GM21447 (cell line): ENCODE results near the gene KRT5.
"Not testable (repeated sequence)": the region's sequence is repeated elsewhere in the genome, so short reads cannot be mapped to it uniquely, and the experiment has no call there.

Experiments
- ATAC-seq: cut with Tn5 transposase; IDR thresholded peaks from one replicate; pipeline ENCODE4 v1.9.1; 2021; ENCODE audit not compliant: unreplicated experiment

Gene KRT5

DNA sequence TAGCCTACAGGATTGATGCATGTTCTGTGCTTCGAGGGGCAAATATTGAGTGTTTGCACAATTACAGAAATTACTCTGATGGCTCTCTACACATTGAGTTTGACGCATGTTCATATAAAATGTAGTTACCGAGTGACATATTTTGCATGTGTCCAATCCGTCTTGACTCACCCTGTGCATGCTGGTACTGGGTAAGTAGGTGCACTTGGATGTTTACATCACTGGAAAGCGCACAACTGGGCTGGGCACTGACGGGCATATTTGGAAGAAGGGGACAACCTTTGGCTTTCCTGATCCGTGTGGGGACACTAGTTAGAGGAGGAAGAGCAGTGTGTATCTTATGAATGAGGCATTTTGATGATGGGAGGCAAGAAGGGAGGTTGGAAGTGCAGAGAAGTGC, 22.2 kb downstream of the KRT5 start:
- no peak for ATAC-seq

DNA sequence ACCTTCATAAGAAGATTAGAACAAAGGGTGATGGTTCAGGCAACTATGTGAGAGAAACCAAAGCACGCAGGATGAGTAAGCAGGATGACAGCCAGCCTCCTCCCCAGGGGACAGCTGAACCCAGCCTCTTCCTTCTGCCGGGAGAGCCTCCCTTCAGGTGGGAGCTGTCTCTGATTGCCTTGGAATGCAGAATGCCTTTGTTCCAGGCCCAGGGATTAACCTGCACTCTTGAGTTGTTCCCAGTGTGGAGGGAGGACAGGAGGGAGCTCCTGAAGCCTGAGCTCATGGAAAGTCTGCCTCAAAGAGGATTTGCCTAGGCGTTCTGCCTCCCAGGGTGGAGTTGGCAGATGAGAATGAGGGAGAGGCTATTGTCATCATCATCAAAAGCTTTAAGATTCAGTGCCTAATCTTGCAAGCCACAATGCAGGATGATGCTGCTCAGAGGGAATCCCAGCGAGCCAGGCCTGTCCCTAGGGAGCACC, 23.6 kb downstream of the KRT5 start:
- ATAC-seq: no peak

DNA sequence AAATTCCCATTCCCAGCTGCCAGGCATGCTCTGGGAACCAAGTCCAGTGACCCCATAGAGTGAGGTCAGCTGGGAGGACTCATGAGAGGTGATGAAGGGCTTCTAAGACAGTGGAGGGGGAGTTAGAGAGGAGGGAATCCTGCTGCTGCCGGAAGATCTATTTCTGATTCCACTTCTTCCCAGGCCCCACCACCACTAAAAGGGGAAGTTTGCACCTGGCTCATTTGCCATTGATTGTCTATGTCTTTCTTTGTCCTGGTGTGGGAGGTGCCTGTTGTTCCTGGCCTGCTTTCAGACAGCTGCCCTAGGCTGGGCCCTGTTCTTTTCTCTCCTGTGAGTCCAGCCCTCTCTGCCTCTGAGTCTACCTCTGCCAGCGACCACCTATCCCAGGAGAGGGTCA, 24.1 kb downstream of the KRT5 start:
- ATAC-seq: no peak

DNA sequence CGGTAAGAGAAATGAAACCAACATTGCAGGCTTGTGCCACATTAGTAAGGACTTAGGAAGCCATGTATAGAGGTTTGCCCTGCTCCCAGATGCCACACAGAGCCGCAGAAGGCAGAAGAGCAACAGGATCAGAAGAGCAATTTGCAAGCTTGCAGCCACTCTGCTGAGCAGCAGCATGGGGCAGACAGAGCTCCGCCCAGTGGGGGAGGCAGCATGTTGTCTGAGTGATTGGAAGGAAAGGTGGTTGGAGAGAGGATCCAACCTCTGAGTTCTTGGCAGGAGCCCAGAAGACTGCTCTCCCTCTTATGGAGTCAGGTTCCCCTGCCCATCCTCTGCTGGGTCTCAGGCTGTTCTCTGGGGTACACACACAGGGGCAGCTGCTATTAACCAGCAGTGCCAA, 24.8 kb downstream of the KRT5 start:
- ATAC-seq: no peak

DNA sequence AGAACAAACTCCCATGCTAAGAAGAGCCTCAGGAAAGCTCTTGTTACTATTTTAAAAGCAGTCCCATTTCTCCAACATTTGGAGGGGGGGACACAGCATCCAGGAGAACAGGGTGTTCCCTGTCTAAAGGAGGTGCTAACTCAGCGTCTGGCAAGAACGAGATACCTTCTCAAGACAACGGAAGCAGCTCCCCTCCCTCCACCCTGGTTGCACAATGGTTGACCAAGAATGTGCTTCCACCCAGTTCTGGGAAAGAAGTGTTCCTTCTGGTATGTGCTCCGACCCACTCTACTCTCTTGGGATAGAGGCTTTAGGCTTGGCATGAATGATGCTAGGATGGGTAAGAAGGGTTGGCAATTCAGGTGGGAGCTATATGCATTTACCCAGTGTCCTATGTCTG, 25.7 kb downstream of the KRT5 start:
- no peak for ATAC-seq

DNA sequence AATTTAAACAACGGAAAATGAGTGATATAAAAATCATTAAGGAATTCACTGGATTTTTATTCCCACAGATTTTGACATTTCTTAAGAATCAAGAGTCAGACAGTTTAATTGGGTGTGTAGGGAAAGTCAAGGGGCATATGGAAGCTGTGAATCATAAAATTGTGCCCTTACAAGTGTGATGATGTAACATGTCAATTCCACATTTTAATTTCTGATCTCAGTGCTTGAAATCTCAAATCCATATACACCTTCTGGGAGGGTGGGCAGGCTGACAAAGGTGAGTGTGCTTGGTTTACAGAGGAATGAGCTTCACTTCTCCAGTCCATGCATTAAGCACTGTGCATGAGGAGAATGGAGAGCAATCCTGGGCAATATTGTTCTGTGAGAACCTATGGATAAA, 26.1 kb downstream of the KRT5 start:
- no peak for ATAC-seq

DNA sequence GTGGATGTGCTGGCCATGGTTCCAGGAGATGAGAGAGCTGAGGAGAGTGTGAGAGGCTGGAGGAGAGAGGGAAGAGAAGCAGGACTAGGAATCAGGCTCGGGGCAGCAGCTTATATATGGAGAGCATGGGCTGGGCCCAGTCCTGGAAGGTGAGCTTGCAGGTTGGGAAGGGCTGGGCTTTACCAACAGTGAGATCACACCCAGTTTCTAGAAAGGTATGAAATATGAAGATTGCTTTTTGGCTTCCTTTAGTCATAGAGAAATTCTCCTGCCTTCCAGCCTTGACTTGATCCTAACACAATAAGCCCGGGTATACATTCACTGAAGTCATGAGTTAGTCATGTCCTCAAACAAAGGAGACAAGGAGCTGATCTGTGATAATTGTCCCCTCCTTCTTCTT, 27.0 kb downstream of the KRT5 start, which contains the start of gene KRT6A:
KRT6A (minus strand) TSS at position 86 of the 400 bp plus-strand sequence; CDS start at position 17, 69 bp downstream.
- ATAC-seq: no peak

DNA sequence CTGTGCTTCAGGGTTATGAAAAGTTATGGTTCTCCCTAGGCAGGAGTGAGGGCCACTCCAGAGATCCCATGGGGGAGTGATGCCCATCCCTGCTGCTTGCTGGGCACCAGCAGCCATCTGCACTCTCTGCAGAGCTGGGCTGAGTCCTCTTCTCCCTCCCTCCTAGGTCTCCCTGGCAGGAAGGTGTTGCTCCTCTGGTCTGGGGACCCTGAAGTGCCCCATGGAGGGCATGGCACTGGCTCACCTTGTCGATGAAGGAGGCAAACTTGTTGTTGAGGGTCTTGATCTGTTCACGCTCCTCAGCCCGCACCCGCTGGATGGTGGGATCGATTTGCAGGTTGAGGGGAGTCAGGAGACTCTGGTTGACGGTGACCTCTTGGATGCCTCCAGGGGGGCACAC, 27.8 kb downstream of the KRT5 start:
- ATAC-seq: not testable (repeated sequence)

DNA sequence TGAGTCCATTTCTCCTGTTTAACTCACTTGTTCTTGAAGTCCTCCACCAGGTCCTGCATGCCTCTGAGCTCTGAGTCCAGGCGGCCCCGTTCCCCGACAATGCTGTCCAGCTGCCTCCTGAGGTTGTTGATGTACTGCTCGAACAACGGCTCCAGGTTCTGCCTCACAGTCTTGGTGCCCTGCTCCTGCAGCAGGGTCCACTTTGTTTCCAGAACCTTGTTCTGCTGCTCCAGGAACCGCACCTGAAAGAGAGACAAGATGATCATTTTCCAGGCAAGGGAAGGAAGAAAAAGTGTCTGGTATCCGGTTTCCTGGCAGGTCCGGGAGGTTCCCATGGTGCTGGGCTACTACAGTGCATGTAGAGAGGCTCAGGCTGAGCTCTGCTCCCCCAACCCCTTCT, 28.7 kb downstream of the KRT5 start:
- ATAC-seq: not testable (repeated sequence)

DNA sequence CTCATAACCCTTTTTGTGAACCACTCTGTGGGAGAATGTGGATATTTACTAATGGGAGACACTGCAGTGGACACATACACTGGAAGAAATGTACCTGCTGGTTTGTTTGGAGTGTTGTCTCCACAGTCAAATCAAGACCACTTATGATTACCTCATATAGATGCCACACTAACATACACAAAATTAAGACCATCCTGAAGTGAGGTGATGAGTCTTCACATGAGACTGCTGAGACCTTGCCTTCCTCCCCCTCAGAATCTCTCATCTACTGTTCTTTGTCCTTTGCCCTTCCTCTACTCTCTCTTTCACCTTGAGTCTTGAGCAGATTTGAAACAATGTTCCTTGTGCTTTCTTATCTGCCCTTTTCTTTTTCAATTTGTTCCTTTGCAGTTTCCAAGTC, 31.5 kb downstream of the KRT5 start:
- no peak for ATAC-seq

DNA sequence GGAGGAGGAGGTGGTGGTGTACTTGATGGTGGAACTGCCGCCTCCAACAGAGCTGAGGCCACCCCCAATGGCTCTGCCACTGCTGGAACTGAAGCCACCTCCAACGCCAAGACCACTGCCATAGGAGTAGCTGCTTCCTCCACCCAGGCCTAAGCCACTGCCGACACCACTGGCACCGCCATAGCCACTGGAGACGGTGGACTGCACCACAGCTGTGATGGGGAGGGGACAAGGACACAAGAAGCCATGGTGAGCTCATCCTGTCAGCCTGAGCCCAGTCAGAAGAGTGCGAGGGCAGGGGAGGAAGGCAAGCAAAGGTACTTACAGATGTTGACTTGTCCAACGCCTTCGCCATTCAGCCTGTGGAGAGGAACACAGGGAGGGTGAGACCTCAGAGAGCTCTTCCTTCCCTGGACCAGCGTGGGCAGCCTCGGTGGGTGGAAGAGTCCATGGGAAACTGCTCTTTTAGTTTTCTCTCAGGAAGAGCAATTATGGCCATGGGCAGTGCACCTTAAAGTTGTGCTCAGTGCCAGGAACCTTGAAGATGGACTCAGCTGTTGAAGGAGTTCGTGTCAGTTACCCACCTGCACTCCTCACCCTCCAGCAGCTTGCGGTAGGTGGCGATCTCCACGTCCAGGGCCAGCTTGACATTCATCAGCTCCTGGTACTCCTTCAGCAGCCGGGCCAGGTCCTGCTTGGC, 32.3 kb downstream of the KRT5 start:
- ATAC-seq: not testable (repeated sequence)

DNA sequence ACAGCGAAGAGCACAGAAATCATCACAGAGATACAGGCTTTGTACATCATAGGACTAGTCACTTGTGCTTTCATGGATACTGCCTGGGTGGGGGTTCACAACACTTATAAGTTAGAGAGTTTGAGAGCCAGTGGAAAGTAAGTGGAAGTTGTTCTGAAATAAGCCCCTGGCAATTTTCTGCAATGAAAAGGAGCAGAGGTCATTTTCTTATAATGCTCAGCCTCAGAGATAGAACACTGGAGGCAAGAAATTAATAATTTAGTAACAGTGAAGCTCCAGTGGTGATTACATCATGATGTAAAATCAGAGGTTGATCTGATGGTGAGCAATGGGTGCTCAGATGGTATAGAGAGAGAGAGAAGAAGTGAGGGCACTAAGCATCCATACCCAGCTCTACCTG, 33.0 kb downstream of the KRT5 start:
- ATAC-seq: no peak

DNA sequence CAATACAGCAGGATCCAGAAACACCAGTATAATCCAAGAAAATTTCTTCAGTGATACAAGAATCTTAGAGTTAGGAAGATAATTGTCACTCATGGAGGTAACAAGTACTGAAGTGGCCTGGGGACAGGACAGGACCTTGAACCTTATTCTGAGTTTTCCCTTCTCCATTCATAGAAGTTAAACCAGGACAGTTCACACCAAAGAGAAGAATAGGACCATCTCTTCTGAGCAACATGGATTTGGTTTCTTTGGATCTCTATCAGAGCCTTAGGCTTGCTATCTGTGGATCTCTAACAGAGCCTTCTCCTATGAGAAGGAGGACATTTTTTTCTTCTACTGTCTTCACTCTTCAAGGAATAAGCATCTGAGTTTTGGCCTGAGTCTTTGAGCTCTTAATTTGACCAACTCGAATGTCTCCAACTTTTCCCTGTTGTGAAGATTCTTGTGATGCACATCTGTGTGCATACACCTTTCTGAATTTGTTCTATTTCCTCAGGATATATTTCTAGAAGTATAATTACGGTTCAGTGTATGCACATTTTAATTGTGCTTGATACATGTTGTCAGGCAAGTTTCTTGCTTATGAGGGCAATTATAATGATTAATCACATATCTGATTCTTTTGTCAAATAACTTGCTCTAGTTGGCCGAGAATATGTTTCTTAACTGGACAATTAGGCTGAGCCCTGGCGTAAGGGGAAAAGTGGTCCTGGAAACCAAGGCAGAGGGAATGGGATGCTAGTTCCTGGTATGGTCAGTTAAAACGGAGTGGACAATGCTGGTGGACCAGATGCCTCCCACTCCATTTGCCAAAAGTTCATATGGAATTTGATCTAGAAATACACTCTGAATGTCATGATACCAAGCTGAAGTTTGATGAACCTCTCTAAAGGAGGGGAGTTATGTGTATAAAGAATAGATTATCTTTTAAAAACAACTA, 33.8 kb downstream of the KRT5 start:
- ATAC-seq: no peak

DNA sequence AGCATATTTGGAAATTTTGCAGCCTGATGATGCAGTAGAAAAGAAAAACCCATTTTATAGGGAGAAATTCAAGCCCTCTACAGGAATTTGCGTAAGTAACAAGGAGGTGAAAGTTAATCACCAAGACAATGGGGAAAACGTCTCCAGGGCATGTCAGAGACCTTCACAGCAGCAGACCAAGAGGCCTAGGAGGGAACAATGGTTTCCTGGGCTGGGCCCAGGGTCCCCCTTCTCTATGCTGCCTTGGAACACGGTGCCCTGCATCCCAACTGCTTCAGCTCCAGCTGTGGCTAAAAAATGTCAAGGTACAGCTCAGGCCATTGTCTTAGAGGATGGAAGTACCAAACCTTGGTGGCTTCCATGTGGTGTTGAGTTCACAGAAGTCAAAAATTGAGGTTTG, 40.1 kb downstream of the KRT5 start:
- no peak for ATAC-seq

DNA sequence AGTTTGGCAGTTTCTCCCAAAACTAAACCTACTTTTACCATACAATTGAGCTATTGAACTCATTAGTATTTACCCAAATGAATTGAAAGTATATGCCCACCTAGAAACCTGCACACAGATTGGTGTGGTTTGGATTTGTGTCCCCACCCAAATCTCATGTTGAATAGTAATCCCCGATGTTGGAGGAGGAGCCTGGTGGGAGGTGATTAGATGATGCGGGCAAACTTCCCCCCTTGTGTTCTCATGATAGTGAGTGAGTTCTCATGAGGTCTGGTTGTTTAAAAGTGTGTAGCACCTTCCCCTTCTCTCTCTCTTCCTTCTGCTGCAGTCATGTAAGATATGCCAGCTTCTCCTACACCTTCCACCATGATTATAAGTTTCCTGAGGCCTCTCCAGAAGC, 42.5 kb downstream of the KRT5 start:
- no peak for ATAC-seq

DNA sequence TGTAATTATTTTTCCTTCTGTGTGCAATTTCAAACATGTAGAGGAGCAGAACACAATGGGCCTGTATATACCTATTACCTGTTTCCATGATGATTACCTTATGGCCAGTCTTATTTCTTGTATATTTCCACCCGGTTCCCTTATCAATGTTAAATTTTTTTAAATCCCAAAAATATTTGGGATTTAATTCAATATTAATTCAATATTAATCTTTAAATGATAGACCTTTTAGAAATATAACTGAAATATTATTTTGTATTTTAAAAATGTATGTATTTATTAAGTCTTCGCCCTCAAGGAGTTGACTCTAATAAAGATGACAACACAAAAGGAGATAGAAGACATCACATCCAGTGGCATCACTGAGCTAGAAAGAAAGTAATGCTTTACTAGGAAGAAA, 46.0 kb downstream of the KRT5 start:
- no peak for ATAC-seq

DNA sequence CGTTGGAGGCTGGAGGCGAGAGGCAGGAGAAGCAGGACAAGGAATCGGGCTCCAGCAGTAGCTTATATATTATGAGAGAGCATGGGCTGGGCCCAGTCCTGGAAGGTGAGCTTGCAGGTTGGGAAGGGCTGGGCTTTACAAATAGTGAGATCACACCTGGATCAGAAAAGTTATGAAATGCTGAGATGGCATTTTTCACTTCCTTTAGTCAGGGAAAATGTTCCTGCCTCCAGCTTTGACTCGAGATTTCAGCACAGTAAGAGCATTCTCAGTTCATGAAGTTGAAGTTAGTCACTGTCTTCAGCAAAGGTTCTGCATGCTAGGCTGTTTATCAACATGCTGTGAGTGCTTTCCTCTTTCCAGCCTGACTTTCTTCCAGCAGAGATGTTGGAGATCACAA, 46.4 kb downstream of the KRT5 start, which contains the start of gene KRT6C:
KRT6C (minus strand) TSS at position 38 of the 400 bp plus-strand sequence. CDS start 68 bp downstream, outside the sequence.
- no peak for ATAC-seq

DNA sequence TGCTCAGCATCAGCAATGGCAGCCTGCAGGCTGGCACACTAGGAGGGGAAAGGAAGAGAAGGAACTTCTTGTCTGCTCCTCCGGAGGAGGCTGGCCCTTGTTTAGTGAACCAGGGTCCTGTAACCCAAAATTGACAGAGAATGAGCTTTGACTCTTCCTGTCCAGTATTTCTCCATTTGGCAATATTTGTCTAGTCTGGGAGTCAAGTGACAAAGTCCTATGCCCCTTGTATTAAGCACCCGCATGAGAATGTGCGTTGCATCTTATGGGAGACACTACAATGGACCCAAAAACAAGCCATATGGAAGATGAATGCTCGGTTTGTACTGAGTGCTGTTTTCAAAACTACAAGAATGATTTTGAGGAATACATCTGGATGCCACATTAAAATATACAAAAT, 50.3 kb downstream of the KRT5 start:
- no peak for ATAC-seq

DNA sequence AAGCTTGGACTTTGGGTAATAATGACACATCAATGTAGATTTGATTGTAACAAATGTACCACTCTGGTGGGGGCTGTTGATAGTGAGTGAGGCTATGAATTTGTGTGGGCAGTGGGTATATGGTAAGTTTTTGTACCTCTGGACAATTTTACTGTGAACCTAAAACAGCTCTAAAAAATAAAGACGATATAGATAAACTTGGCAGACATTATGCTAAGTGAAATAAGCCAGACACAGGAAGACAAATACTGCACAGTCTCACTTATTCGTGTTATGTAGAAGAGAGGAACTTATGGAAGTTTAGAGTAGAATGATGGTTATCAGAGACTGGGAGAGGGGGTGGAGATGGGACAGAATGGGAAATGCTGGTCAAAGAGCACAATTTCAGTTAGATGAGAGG, 55.3 kb downstream of the KRT5 start:
- no peak for ATAC-seq
